WI38 (cell line): ENCODE data around the gene RNF40.

Source experiments
- H3K4me3 ChIP-seq: 2 replicates; pipeline ENCODE4 v1.5.1; 2011; ENCODE audit warnings: low read depth, mild to moderate bottlenecking, control low read depth, low read length
- TF ChIP-seq, protein P1 (sequence below): IDR thresholded peaks from 2 replicates; pipeline ENCODE4 v1.5.1; 2012; ENCODE audit warnings: low read depth, mild to moderate bottlenecking, control low read depth, low read length

The RNF40 gene

DNA sequence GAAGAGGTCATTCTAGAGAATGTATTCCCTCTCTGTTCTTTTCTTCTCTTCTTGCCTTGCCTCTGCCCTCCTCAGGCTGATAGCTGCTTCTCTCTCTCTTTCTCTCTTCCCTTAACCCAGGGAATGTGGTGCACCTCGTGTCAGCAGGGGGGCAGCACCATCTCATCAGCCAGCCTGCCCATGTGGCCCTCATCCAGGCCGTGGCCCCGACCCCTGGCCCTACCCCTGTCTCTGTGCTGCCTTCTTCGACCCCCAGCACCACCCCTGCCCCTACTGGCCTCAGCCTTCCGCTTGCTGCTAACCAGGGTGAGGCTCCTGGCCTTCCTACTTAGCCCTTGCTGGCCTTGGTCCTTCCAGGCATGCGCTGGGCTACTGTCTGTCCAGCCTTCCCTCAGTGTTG lies 39.7 kb upstream of the RNF40 start:
- H3K4me3 ChIP-seq: no peak overlapping the region
- TF ChIP-seq, protein P1, sequence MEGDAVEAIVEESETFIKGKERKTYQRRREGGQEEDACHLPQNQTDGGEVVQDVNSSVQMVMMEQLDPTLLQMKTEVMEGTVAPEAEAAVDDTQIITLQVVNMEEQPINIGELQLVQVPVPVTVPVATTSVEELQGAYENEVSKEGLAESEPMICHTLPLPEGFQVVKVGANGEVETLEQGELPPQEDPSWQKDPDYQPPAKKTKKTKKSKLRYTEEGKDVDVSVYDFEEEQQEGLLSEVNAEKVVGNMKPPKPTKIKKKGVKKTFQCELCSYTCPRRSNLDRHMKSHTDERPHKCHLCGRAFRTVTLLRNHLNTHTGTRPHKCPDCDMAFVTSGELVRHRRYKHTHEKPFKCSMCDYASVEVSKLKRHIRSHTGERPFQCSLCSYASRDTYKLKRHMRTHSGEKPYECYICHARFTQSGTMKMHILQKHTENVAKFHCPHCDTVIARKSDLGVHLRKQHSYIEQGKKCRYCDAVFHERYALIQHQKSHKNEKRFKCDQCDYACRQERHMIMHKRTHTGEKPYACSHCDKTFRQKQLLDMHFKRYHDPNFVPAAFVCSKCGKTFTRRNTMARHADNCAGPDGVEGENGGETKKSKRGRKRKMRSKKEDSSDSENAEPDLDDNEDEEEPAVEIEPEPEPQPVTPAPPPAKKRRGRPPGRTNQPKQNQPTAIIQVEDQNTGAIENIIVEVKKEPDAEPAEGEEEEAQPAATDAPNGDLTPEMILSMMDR: no peak

DNA sequence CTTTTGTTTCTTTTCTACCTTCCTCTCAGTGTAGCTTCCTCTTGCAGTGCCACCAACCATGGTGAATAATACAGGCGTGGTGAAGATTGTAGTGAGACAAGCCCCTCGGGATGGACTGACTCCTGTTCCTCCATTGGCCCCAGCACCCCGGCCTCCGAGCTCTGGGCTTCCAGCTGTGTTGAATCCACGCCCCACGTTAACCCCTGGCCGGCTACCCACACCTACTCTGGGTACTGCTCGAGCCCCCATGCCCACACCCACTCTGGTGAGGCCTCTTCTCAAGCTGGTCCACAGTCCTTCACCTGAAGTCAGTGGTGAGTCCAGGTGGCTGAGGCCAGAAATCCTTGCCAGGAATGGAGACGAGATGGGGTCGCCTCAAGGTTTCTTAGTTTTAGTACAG lies 39.2 kb upstream of the RNF40 start:
- H3K4me3 ChIP-seq: no peak overlapping the region
- TF ChIP-seq, protein P1: no peak

DNA sequence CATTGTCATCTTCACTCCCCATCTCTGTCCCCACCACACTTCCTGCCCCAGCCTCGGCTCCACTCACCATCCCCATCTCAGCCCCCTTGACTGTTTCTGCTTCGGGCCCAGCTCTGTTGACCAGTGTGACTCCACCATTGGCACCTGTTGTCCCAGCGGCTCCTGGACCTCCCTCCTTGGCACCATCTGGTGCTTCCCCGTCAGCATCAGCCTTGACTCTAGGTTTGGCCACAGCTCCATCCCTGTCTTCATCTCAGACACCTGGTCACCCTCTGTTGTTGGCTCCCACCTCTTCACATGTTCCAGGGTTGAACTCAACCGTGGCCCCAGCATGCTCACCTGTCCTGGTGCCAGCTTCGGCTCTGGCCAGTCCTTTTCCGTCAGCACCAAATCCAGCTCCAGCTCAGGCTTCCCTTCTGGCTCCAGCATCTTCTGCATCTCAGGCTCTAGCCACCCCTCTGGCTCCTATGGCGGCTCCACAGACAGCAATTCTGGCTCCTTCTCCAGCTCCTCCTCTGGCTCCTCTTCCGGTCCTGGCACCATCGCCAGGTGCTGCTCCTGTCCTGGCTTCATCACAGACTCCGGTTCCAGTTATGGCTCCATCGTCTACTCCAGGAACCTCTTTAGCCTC lies 38.3 kb upstream of the RNF40 start:
- TF ChIP-seq, protein P1: no peak
- no peak overlapping the region for H3K4me3 ChIP-seq

DNA sequence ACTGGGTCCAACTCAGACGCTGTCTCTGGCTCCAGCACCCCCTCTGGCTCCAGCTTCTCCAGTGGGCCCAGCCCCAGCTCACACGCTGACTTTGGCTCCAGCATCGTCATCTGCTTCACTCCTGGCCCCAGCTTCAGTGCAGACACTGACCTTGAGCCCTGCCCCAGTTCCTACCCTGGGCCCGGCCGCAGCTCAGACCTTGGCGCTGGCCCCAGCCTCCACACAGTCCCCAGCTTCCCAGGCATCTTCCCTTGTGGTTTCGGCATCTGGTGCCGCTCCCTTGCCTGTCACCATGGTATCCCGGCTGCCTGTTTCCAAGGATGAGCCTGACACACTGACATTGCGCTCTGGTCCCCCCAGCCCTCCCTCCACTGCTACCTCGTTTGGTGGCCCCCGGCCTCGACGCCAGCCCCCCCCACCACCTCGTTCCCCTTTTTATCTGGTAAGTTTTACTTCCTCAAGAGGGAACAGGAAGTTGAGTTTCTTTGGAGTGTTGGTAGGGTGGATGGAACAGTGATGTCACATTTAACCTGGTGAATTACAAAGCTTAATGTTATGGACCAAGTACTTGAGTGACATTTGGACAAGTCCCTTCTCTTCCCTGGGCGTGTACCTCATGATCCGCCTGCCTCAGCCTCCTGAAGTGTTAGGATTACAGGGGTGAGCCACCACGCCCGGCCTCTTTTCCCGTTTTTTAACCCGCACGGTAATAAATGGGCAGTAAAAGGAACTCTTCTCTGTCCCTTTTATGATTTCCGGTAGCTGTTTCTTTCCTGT lies 37.3 kb upstream of the RNF40 start:
- H3K4me3 ChIP-seq: no peak overlapping the region
- TF ChIP-seq, protein P1: no peak

DNA sequence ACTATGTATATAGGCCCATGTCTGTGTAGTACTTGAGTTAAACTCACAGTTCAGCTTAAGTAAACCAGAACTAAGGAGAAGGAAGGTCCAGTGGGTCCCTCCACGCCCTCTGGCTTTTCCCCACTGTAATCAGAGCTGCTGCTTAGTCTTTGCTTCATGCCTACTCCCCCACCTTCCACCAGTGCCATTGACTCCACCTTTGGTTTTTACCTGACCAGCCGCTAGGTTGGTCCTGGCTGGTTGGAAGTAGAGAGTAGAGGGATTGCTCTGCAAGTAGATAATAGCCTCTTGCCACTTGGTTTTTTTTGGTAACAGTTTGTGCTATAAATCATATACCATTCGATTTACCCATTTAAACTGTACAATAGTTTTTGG lies 36.7 kb upstream of the RNF40 start:
- TF ChIP-seq, protein P1: no peak

DNA sequence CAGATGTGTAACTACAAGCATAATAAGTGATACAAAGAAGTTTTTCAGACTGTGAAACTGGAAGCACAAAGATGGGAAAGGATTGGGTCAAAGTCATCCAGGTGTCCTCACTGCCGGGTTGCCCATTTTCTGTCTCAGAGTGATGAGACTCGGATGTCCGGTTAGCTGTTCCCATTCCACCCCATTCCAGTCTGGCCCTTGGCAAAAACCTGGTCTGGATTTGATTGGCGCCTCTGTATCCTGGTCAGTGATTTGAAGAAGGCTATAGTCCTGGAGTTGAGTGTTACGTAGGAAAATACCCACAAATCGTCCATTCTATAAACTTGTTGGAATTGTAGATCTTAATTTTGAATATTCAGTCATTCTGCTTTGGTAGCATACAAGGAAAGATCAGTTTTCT lies 33.8 kb upstream of the RNF40 start:
- TF ChIP-seq, protein P1: no peak
- H3K4me3 ChIP-seq: no peak overlapping the region

More for the DNA sequence above, 36.7 kb upstream of the RNF40 start:
- H3K4me3 ChIP-seq: no peak overlapping the region
